Fibroblast of skin of back (primary cell): ENCODE measurements around the gene NOTO.
A peak's percentile ranks its signal among the peaks of the same experiment; 100 is the strongest.

ENCODE experiments used
- DNase-seq: peaks from one replicate; pipeline ENCODE4 v3.0.0-alpha.2; 2013

Gene NOTO

GRCh38 chr2:73258913-73259215 is 56.5 kb downstream of the NOTO start:
- no peak for DNase-seq

DNA sequence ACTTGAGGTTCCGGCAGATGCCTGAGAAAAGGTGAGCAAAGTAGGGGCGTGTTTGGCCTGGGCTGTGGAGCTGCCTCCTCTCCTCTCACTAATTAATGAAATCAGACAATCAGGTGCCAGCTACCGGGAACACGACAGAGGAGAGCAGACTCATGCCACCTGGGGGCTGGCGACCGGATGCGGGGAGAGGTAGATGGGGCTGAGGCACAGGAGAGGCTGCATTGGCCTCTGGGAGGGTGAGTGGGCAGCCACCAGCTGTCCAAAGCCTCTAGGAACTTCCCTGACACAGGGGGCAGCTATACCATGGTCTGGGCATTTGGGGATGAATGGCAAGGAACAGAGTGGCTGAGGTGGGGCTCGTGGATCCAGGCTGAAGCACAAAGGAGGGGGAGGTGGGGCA is 56.9 kb downstream of the NOTO start:
- no peak for DNase-seq

DNA sequence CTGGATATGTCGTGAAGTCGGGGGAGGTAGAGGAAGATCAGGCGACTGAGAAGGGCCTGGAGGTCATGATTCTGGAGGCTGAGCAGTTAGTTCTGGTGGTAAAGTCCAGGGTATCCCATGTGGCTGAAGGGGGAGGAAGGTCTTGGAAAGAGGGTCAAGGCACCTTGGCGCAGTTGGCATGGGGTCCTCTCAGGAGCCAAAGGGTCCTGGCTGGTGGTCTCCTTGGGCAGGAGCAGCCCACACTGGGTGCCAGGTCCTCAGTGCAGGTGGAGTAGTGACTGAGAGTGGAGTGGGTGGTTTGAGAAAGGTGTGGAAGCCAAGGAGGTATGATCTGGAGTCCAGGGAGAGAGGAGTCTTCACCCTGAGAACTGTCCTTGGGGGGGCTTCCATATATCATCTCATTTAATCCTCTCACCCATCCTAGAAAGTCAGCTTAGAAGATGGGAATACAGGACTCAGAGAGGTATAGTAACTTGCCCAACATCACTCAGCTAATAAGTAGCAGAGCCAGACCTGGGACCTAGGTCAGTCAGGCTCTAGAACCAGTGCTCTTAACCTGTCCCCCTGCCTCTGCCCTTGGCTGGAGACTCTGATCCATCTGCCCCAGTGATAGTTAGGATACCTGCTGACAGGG is 57.4 kb downstream of the NOTO start:
- DNase-seq, result no peak

- DNase-seq, result peak; percentile 40
Measured at GRCh38 chr2:73260338-73260984, 58.1 kb downstream of the NOTO start.
